AG20443 (cell line): ENCODE measurements around the gene ANGPTL4.
"Not testable (repeated sequence)": the region's sequence is repeated elsewhere in the genome, so short reads cannot be mapped to it uniquely, and the experiment has no call there.

Experiments used
- DNase-seq: peaks from one replicate; pipeline ENCODE4 v3.0.0; 2012; ENCODE audit warnings: low spot score, mixed read lengths

Gene ANGPTL4

GRCh38 chr19:8361921-8362793, 1.8 kb upstream of the ANGPTL4 start:
- peak; percentile 93 for DNase-seq

DNA sequence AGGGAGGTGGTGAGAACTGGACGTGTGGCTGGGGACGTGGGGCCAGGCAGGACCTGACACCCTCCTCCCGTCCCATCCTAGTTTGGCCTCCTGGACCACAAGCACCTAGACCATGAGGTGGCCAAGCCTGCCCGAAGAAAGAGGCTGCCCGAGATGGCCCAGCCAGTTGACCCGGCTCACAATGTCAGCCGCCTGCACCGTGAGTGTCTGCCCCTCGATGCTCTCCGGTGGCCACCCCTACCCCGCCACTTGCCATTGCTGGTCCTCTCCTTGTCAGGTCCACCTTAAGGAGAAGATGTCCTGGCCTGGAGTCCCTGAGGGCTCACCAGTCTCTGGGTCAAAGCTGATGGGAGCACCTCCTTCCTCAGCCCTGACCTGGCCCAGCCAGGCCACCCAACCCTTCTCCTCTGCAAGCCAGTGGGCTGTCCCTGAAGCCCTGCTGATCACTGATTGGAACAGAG, 2.2 kb downstream of the ANGPTL4 start:
- DNase-seq = no peak

DNA sequence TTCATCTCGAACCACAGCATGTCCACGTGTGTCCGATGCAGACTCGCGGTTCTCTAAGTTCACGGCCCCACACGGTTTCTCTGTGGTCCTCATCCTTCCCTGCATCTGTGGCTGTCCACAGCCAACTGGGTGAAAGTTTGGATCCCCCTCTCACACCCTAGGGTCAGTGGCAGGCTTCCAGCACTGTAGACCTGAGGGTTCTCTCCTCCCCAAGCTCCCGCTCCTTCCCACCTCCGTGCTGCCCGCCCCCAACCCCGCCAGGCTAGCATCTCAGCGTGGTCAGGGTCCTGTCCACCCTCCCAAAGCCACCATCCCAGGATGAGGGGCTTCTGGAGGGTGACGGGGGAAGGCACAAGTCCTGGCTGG, 3.0 kb downstream of the ANGPTL4 start:
- peak; percentile 21 for DNase-seq

DNA sequence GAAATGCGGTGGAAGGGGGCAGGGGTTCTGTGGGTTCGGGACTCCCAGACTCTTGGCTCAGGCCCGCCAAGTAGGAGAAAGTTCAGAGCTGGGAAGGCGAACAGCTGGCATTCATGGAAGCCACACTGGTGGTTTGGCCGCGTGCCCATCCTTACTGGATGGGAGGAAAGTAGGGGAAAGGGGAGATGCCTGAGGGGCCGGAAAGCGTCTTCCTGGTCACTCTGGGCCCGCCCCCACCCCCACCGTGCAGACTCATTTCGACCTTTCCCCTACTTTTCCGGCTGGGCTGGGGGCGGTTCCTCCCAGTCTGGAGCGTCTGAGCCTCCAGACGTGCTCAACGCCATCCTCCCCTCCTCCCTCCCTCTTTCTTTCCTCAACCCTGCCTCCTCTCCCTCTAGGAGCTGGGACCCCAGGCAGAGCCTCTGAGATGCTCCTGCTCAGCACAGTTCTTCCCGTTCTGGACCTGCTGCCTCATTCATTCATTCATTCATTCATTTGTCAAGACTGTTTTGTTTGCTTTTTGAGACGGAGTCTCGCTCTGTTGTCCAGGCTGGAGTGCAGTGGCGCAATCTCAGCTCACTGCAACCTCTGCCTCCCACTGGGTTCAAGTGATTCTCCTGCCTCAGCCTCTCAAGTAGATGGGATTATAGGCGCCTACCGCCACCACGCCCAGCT, 3.5 kb downstream of the ANGPTL4 start:
- peak; percentile 91 for DNase-seq

DNA sequence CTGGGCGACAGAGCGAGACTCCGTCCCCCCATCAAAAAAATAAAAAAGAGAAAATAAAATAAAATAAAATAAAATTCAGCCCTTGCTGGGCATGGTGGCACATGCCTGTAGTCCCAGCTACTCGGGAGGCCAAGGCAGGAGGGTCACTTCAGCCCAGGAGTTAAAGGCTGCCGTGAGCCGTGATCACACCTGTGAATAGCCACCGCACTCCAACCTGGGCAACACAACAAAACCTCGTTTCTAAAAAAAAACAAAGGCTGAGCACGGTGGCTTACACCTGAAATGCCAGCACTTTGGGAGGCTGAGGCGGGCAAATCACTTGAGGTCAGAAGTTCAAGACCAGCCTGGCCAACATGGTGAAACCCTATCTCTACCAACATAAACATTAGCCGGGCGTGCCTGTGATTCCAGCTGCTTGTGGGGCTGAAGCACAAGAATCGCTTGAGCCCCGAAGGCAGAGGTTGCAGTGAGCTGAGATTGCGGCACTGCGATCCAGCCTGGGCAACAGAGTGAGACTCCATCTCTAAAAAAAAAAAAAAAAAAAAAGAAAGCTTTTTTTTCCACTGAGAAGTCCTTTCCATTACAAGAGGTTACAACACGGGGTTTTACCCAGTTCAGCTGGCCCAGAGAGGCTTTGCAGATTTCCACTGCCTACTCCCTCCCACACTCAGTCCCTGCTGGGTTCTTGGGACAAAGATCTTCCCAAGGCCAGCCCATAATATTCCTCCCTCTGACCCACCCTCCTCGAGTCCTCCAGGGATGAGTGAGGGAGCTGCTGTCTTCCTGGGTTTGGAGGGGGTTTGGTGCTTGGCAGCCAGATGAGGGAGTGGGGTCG, 6.4 kb downstream of the ANGPTL4 start:
- no peak for DNase-seq

DNA sequence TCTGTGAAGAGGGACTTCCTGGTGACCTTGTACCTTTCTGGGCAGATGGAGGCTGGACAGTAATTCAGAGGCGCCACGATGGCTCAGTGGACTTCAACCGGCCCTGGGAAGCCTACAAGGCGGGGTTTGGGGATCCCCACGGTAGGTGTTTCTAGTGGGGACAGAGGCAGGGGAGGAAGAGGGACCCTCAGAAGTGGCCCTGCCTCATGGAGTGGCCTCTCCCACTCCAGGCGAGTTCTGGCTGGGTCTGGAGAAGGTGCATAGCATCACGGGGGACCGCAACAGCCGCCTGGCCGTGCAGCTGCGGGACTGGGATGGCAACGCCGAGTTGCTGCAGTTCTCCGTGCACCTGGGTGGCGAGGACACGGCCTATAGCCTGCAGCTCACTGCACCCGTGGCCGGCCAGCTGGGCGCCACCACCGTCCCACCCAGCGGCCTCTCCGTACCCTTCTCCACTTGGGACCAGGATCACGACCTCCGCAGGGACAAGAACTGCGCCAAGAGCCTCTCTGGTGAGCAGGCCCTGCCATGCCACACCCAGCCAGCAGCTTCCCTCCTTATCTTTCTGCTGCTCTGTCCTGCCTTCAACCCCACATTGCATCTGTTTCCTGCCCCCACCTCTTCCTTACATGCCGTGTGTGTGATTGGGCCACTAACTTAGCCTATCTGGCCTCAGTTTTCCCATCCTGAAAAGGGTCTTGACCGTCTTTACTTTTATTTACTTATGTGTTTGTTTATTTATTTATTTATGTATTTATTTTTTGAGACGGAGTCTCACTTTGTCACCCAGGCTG, 7.3 kb downstream of the ANGPTL4 start:
- DNase-seq = no peak

GRCh38 chr19:8373867-8374813, 10.2 kb downstream of the ANGPTL4 start:
- DNase-seq = peak; percentile 2

DNA sequence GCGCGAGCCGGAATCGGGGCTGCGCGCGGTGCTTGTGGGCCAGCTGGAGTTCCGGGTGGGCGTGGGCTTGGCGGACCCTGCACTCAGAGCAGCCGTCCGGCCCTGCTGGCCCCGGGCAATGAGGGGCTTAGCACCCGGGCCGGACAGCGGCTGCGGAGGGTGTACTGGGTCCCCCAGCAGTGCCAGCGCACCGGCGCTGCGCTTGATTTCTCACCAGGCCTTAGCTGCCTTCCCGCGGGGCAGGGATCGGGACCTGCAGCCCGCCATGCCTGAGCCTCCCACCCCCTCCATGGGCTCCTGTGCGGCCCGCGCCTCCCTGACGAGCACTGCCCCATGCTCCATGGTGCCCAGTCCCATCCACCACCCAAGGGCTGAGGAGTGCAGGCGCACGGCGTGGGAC, 11.8 kb downstream of the ANGPTL4 start:
- not testable (repeated sequence) for DNase-seq

- DNase-seq = not testable (repeated sequence)
Measured at GRCh38 chr19:8376373-8376974, 12.5 kb downstream of the ANGPTL4 start.

- no peak for DNase-seq
Measured at GRCh38 chr19:8377598-8377997, 13.6 kb downstream of the ANGPTL4 start.

DNA sequence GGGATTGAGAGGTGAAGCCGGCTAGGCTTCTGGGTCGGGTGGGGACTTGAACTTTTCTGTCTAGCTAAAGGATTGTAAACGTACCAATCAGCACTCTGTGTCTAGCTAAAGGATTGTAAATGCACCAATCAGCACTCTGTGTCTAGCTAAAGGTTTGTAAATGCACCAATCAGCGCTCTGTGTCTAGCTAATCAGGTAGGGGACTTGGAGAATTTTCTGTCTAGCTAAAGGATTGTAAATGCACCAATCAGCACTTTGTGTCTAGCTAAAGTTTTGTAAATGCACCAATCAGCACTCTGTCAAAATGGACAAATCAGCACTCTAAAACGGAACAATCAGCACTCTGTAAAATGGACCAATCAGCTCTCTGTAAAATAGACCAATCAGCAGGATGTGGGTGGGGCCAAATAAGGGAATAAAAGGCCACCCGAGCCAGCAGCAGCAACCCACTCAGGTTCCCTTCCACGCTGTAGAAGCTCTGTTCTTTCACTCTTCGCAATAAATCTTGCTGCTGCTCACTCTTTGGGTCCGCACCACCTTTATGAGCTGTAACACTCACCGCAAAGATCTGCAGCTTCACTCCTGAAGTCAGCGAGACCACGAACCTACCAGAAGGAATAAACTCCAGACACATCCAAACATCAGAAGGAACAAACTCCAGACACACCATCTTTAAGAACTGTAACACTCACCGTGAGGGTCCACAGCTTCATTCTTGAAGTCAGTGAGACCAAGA, 15.4 kb downstream of the ANGPTL4 start:
- not testable (repeated sequence) for DNase-seq

DNA sequence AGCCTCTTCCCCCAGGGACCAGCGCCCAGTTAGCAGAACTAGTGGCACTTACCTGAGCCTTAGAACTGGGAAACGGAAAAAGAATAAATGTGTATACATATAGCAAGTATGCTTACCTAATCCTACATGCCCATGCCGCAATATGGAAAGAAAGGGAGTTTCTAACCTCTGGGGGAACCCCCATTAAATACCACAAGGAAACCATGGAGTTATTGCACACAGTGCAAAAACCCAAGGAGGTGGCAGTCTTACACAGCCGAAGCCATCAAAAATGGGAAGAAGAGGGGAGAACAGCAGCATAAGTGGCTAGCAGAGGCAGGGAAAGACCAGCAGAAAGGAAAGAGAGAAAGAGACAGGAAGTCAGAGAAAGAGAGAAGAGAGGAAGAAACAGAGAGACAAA, 20.6 kb downstream of the ANGPTL4 start:
- DNase-seq = not testable (repeated sequence)

DNA sequence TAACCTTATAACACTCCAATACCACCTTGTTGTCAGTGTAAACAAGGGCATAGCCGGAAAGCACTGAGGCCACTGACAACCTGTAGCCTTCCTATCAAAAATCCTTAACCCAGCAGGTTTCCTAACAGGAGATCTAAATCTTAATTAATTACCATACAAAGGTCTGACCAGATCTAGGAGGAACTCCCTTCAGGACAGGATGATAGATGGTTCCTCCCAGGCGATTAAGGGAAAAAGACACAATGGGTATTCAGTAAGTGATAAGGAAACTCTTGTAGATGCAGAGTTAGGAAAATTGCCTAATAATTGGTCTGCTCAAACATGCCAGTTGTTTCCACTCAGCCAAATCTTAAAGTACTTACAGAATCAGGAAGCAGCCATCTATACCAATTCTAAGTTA, 21.1 kb downstream of the ANGPTL4 start:
- not testable (repeated sequence) for DNase-seq

DNA sequence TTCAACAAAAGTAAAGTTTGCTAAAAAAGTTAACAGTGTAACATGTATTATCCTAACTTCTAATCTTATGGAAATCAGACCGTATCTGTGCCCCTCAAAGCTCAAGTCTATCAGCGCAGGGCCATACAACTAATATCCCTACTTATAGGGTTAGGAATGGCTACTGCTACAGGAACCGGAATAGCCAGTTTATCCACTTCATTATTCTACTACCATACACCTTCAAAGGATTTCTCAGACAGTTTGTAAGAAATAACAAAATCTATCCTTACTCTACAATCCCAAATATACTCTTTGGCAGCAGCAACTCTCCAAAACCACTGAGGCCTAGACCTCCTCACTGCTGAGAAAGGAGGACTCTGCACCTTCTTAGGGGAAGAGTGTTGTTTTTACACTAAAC, 21.6 kb downstream of the ANGPTL4 start:
- DNase-seq = not testable (repeated sequence)

DNA sequence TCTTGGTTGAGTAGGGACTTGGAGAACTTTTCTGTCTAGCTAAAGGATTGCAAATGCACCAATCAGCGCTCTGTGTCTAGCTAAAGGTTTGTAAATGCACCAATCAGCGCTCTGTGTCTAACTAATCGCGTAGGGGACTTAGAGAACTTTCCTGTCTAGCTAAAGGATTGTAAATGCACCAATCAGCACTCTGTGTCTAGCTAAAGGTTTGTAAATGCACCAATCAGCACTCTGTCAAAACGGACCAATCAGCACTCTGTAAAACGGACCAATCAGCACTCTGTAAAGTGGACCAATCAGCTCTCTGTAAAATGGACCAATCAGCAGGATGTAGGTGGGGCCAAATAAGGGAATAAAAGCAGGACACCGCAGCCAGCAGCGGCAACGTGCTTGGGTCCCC, 22.5 kb downstream of the ANGPTL4 start:
- not testable (repeated sequence) for DNase-seq

DNA sequence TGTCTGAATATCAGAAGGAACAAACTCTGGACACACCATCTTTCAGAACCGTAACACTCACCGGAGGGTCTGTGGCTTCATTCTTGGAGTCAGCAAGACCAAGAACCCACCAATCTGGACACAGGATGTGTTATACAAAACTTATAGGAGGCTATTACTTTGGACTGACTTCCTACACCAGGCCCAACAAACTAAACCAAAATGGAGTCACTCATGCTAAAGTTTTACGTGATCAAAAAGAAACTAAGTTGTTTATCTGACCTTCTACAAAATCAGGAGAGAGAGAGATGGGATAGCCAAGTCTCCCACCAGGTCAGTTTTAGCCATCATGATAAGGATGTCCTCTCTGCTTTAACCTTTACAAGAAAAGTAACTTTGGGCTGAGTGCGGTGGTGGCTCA, 23.0 kb downstream of the ANGPTL4 start:
- DNase-seq = no peak

GRCh38 chr19:8387688-8388611, 24.0 kb downstream of the ANGPTL4 start:
- no peak for DNase-seq

GRCh38 chr19:8388612-8388958, 24.6 kb downstream of the ANGPTL4 start:
- no peak for DNase-seq
